GM12892 (cell line): ENCODE results near the gene FTSJ3.

Experiments
- POLR2A ChIP-seq: IDR thresholded peaks from 2 replicates; pipeline ENCODE4 v1.6.1; 2011; ENCODE audit warnings: low read depth, low read length, control low read depth
- POLR2AphosphoS5 ChIP-seq: IDR thresholded peaks from 2 replicates; pipeline ENCODE4 v1.6.1; 2011; ENCODE audit warnings: low read depth, low read length, control low read depth

DNA sequence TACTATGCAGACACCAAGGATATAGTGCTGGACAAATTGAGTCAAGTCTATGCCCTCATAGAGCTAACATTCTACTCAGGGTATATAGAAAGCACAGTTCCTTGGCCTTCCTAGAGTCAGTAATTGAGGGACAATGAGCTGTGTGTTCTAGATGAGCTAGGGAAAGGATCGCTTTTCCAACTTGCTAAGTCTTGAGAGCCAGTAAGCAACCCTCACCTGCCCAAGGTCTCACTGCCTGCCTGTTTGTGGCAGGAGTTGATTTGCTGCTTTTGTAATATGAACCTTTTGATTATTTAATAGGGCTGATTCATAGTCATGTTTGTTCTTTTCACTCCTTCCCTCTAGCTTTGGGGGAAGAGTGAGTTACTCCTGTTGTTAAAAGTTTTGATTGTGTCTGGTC is 47.0 kb downstream of the FTSJ3 start:
- TF ChIP-seq POLR2A = no peak
- TF ChIP-seq POLR2AphosphoS5 = no peak
